ENCODE results near the gene HDAC4. TPM values are rescaled to one million over a fixed set of nuclear protein-coding genes. Genes with fewer than 3 reads are reported as not detected.

HDAC4 gene
- total and polyA plus RNA-seq, 10 of the 15 experiments (the other 5 are each of a cell fraction or from before 2014, with no cell fraction given), result 0.22 to 15.7 (median 4.8) TPM

DNA sequence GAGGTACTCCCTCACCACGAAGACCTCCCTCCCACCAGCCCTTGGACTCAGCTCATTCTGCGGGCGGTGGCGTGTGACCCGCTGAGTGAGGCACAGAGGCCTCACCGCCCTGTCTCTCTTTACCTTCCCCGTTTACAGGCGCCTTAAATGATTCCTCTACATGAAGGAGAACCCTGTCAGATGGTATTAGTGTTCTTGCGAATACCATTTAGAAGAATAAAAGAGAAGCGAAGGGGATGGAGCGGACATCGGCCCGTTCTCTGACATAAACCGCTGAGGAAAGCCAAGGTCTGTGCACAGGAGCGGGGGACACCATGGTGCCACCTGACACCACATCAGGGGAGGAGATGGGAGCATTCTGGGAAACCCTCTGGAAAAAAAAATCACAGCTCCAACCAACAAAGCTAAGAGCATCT lies 179.8 kb downstream of the HDAC4 start (continued):
- TF ChIP-seq, protein P1, sequence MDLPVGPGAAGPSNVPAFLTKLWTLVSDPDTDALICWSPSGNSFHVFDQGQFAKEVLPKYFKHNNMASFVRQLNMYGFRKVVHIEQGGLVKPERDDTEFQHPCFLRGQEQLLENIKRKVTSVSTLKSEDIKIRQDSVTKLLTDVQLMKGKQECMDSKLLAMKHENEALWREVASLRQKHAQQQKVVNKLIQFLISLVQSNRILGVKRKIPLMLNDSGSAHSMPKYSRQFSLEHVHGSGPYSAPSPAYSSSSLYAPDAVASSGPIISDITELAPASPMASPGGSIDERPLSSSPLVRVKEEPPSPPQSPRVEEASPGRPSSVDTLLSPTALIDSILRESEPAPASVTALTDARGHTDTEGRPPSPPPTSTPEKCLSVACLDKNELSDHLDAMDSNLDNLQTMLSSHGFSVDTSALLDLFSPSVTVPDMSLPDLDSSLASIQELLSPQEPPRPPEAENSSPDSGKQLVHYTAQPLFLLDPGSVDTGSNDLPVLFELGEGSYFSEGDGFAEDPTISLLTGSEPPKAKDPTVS (IDR thresholded peaks at IDR 0.05; ENCODE audit: low read depth, low read length), result no peak

DNA sequence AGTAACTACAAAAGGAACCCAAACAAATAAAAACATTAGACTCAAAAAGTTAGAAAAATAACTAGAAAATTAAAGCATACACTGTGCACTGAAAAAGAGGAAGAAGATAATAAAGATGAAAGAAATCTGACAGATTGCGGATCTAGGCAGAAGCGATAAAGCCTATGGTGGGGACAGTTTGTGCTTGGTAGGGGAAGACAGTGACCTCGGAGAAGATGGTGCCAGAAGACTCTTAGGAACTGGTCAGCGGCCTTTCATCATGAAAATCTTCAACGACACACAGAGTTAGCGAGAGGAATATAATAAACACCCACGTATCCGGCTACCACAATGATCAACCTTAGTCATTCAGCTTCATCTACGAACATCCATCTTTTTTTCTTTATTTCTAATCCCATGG lies 180.5 kb downstream of the HDAC4 start:
- Histone ChIP-seq H3K9ac (ENCODE audit: control insufficient read depth, insufficient read depth, low read length) (no peak overlapping the region), H3K27me3 (replicated peaks in 1 of 2; ENCODE audit: control insufficient read depth in 2 of 2, insufficient read depth in 2 of 2, low read length in 1 of 2) (no peaks in the 10 kb centered on the region), H3K27ac (ENCODE audit: control insufficient read depth, insufficient read depth) (no peak overlapping the region), H3K4me3 (no peak overlapping the region), H4K20me1 (ENCODE audit: control insufficient read depth, insufficient read depth) (no peaks in the 10 kb centered on the region; the same call in none of the 2 replicates), H3K4me1 (ENCODE audit: control insufficient read depth, insufficient read depth, low read length) (no peaks in the 10 kb centered on the region; the same call in 1 of the 2 replicates), H3K9me3 (replicated peaks; ENCODE audit: control insufficient read depth, insufficient read depth, low read length) (no peaks in the 10 kb centered on the region; the same call in 2 of the 3 replicates), H3K36me3 (ENCODE audit: control insufficient read depth in 2 of 2, insufficient read depth in 2 of 2, low read length in 1 of 2) (no peaks in the 10 kb centered on the region), H3K4me2 (ENCODE audit: control insufficient read depth, insufficient read depth) (no peak overlapping the region), H3K79me2 (ENCODE audit: control insufficient read depth, insufficient read depth, low read length) (no peaks in the 10 kb centered on the region), H2AFZ (ENCODE audit: control insufficient read depth, low read depth, low read length) (no peak overlapping the region)
- TF ChIP-seq TARDBP (IDR thresholded peaks at IDR 0.05; ENCODE audit: borderline replicate concordance) (no peak), DPF2 (IDR thresholded peaks at IDR 0.05) (no peak), CEBPB (IDR thresholded peaks at IDR 0.05; ENCODE audit: borderline replicate concordance in 1 of 2, low read depth in 2 of 2, low read length in 2 of 2) (no peak), YY1 (IDR thresholded peaks at IDR 0.05; ENCODE audit: low read depth, low read length) (no peak), NFYA (IDR thresholded peaks at IDR 0.05; ENCODE audit: borderline replicate concordance, low read depth, low read length) (no peak), YBX1 (IDR thresholded peaks at IDR 0.05) (no peak), BRCA1 (IDR thresholded peaks at IDR 0.05; ENCODE audit: low read depth, low read length) (no peak)
- TF ChIP-seq, protein P2, sequence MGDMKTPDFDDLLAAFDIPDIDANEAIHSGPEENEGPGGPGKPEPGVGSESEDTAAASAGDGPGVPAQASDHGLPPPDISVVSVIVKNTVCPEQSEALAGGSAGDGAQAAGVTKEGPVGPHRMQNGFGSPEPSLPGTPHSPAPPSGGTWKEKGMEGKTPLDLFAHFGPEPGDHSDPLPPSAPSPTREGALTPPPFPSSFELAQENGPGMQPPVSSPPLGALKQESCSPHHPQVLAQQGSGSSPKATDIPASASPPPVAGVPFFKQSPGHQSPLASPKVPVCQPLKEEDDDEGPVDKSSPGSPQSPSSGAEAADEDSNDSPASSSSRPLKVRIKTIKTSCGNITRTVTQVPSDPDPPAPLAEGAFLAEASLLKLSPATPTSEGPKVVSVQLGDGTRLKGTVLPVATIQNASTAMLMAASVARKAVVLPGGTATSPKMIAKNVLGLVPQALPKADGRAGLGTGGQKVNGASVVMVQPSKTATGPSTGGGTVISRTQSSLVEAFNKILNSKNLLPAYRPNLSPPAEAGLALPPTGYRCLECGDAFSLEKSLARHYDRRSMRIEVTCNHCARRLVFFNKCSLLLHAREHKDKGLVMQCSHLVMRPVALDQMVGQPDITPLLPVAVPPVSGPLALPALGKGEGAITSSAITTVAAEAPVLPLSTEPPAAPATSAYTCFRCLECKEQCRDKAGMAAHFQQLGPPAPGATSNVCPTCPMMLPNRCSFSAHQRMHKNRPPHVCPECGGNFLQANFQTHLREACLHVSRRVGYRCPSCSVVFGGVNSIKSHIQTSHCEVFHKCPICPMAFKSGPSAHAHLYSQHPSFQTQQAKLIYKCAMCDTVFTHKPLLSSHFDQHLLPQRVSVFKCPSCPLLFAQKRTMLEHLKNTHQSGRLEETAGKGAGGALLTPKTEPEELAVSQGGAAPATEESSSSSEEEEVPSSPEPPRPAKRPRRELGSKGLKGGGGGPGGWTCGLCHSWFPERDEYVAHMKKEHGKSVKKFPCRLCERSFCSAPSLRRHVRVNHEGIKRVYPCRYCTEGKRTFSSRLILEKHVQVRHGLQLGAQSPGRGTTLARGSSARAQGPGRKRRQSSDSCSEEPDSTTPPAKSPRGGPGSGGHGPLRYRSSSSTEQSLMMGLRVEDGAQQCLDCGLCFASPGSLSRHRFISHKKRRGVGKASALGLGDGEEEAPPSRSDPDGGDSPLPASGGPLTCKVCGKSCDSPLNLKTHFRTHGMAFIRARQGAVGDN (IDR thresholded peaks at IDR 0.05), result no peak
- TF ChIP-seq, protein P3, sequence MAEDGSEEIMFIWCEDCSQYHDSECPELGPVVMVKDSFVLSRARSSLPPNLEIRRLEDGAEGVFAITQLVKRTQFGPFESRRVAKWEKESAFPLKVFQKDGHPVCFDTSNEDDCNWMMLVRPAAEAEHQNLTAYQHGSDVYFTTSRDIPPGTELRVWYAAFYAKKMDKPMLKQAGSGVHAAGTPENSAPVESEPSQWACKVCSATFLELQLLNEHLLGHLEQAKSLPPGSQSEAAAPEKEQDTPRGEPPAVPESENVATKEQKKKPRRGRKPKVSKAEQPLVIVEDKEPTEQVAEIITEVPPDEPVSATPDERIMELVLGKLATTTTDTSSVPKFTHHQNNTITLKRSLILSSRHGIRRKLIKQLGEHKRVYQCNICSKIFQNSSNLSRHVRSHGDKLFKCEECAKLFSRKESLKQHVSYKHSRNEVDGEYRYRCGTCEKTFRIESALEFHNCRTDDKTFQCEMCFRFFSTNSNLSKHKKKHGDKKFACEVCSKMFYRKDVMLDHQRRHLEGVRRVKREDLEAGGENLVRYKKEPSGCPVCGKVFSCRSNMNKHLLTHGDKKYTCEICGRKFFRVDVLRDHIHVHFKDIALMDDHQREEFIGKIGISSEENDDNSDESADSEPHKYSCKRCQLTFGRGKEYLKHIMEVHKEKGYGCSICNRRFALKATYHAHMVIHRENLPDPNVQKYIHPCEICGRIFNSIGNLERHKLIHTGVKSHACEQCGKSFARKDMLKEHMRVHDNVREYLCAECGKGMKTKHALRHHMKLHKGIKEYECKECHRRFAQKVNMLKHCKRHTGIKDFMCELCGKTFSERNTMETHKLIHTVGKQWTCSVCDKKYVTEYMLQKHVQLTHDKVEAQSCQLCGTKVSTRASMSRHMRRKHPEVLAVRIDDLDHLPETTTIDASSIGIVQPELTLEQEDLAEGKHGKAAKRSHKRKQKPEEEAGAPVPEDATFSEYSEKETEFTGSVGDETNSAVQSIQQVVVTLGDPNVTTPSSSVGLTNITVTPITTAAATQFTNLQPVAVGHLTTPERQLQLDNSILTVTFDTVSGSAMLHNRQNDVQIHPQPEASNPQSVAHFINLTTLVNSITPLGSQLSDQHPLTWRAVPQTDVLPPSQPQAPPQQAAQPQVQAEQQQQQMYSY (CRISPR knock-in tag; IDR thresholded peaks at IDR 0.05), result no peak
- SMC1A ChIA-PET (ENCODE audit: uncharacterized antibody, unreplicated experiment), result no interaction called here
- POLR2A ChIA-PET, result no interaction called here
- WGBS (ENCODE audit: insufficient coverage, insufficient replicate concordance, low lambda C conversion rate, missing lambda C conversion rate), result 91% methylated on average over 9 of the region's 9 CpGs
- in situ Hi-C loops (cut with MboI), result no loop called here
- CTCF ChIA-PET, result no interaction called here
- BruUV-seq (replicated peaks), result no TSS peak
- ATAC-seq (no peak), FAIRE-seq (no peak), DNase-seq (ENCODE audit: low read depth, low spot score) (no peak)
- RAD21 ChIA-PET (ENCODE audit: unreplicated experiment), result no interaction called here
- intact Hi-C loops (cut with micrococcal nuclease; ENCODE audit: unreplicated experiment), result no loop called here

All from GM12878 (cell line).